IMR-90 (cell line): ENCODE measurements around the gene ADGRL3.
"Not testable (repeated sequence)": the region's sequence is repeated elsewhere in the genome, so short reads cannot be mapped to it uniquely, and the experiment has no call there.

ENCODE experiments used
- BHLHE40 ChIP-seq: fragments of 150-350 bp; IDR thresholded peaks from 2 replicates; pipeline ENCODE4 v1.6.1; 2016; ENCODE audit warnings: mild to moderate bottlenecking, low read depth, low read length
- CEBPB ChIP-seq: IDR thresholded peaks from 2 replicates; pipeline ENCODE4 v1.6.1; 2012; ENCODE audit warnings: low read depth, low read length, improper control_type of control experiment
- CTCF ChIP-seq: conservative IDR thresholded peaks from 2 replicates; pipeline ENCODE4 v1.5.1; 2012; ENCODE audit warnings: mild to moderate bottlenecking, low read depth, low read length, improper control_type of control experiment
- FOS ChIP-seq: fragments of 150-350 bp; IDR thresholded peaks from 2 replicates; pipeline ENCODE4 v1.6.1; 2016; ENCODE audit warnings: low read depth, low read length
- MXI1 ChIP-seq: IDR thresholded peaks from 2 replicates; pipeline ENCODE4 v1.6.1; 2012; ENCODE audit warnings: low read depth, mild to moderate bottlenecking, low read length, moderate library complexity, borderline replicate concordance
- POLR2A ChIP-seq: IDR thresholded peaks from 2 replicates; pipeline ENCODE4 v1.6.1; 2012; ENCODE audit warnings: mild to moderate bottlenecking, low read depth, low read length
- RAD21 ChIP-seq: IDR thresholded peaks from 2 replicates; pipeline ENCODE4 v1.6.1; 2012; ENCODE audit warnings: low read length, improper control_type of control experiment
- RCOR1 ChIP-seq: IDR thresholded peaks from 2 replicates; pipeline ENCODE4 v1.6.1; 2012; ENCODE audit warnings: mild to moderate bottlenecking, low read length, improper control_type of control experiment; ENCODE audit not compliant: insufficient replicate concordance

GRCh38 chr4:61986929-61987328 is 786.8 kb downstream of the ADGRL3 start:
- TF ChIP-seq MXI1, CEBPB, FOS, POLR2A, BHLHE40, CTCF, RCOR1, RAD21: not testable (repeated sequence)
